WTC11 (cell line): ENCODE measurements around the gene SOCS2. TPM values are rescaled to one million over a fixed set of nuclear protein-coding genes. Genes with fewer than 3 reads are reported as not detected.

Source experiments
- CREB1 ChIP-seq: sonication (generic); formaldehyde crosslinking; IDR thresholded peaks from 2 replicates; pipeline ENCODE4 v1.8.0; 2023; ENCODE audit warnings: mild to moderate bottlenecking, missing genetic modification reagents
- ELF4 ChIP-seq: sonication (generic); formaldehyde crosslinking; IDR thresholded peaks from 2 replicates; pipeline ENCODE4 v1.8.1; 2022; ENCODE audit warnings: low read depth, mild to moderate bottlenecking, moderate library complexity, missing genetic modification reagents
- EMX1 ChIP-seq: fragments of 250-450 bp; sonication (Bioruptor Pico); IDR thresholded peaks from 2 replicates; pipeline ENCODE4 v1.8.0; 2021; ENCODE audit warnings: mild to moderate bottlenecking
- ESRRA ChIP-seq: sonication (generic); formaldehyde crosslinking; IDR thresholded peaks from 2 replicates; pipeline ENCODE4 v1.8.1; 2022; ENCODE audit warnings: mild to moderate bottlenecking, missing genetic modification reagents, borderline replicate concordance
- ETV6 ChIP-seq: sonication (generic); formaldehyde crosslinking; IDR thresholded peaks from 2 replicates; pipeline ENCODE4 v1.8.1; 2022; ENCODE audit warnings: mild to moderate bottlenecking, missing genetic modification reagents
- FOXJ3 ChIP-seq: sonication (generic); formaldehyde crosslinking; IDR thresholded peaks from 2 replicates; pipeline ENCODE4 v1.9.0; 2021; ENCODE audit warnings: missing genetic modification reagents, mild to moderate bottlenecking, borderline replicate concordance
- FOXK1 ChIP-seq: sonication (generic); formaldehyde crosslinking; IDR thresholded peaks from 2 replicates; pipeline ENCODE4 v1.8.0; 2022; ENCODE audit warnings: mild to moderate bottlenecking, moderate library complexity, missing genetic modification reagents
- FOXP1 ChIP-seq: sonication (generic); formaldehyde crosslinking; IDR thresholded peaks from 2 replicates; pipeline ENCODE4 v1.8.0; 2022; ENCODE audit warnings: missing genetic modification reagents, mild to moderate bottlenecking, moderate library complexity, borderline replicate concordance
- GTF2I ChIP-seq: fragments of 250-450 bp; sonication (Bioruptor Pico); conservative IDR thresholded peaks from 2 replicates; pipeline ENCODE4 v1.4.0; 2021; ENCODE audit warnings: mild to moderate bottlenecking
- IRF2 ChIP-seq: sonication (generic); formaldehyde crosslinking; IDR thresholded peaks from 2 replicates; pipeline ENCODE4 v1.8.0; 2022; ENCODE audit warnings: low read depth, missing genetic modification reagents, borderline replicate concordance
- MYBL2 ChIP-seq: sonication (generic); formaldehyde crosslinking; IDR thresholded peaks from 2 replicates; pipeline ENCODE4 v1.8.1; 2023; ENCODE audit warnings: mild to moderate bottlenecking, moderate library complexity, missing genetic modification reagents
- NFE2L1 ChIP-seq: sonication (generic); formaldehyde crosslinking; IDR thresholded peaks from 2 replicates; pipeline ENCODE4 v1.8.1; 2023; ENCODE audit warnings: missing genetic modification reagents
- PRRX2 ChIP-seq: fragments of 250-450 bp; sonication (Bioruptor Pico); IDR thresholded peaks from 2 replicates; pipeline ENCODE4 v1.8.0; 2021; ENCODE audit warnings: mild to moderate bottlenecking
- SMAD4 ChIP-seq: sonication (generic); formaldehyde crosslinking; IDR thresholded peaks from 2 replicates; pipeline ENCODE4 v1.8.0; 2022; ENCODE audit warnings: mild to moderate bottlenecking, missing genetic modification reagents
- TEAD4 ChIP-seq: sonication (generic); formaldehyde crosslinking; IDR thresholded peaks from 2 replicates; pipeline ENCODE4 v1.8.0; 2022; ENCODE audit warnings: mild to moderate bottlenecking, missing genetic modification reagents
- ZNF138 ChIP-seq: sonication (generic); formaldehyde crosslinking; conservative IDR thresholded peaks from 2 replicates; pipeline ENCODE4 v1.8.1; 2022; ENCODE audit warnings: mild to moderate bottlenecking, moderate library complexity, missing genetic modification reagents
- ZNF263 ChIP-seq: sonication (generic); formaldehyde crosslinking; IDR thresholded peaks from 2 replicates; pipeline ENCODE4 v1.8.1; 2022; ENCODE audit warnings: low read depth, mild to moderate bottlenecking, moderate library complexity, missing genetic modification reagents
- ZNF671 ChIP-seq: fragments of 250-450 bp; sonication (Bioruptor Pico); IDR thresholded peaks from 2 replicates; pipeline ENCODE4 v1.8.0; 2021; ENCODE audit warnings: mild to moderate bottlenecking
- total RNA-seq: library from RNA; stranded (reverse); gene quantifications from 3 replicates; pipeline ENCODE4 v1.2.3, GENCODE V29; 2021
- TF ChIP-seq, protein P1 (sequence below): fragments of 200-600 bp; IDR thresholded peaks from 2 replicates; pipeline ENCODE4 v1.8.0; 2022; ENCODE audit warnings: antibody characterized with exemption
- TF ChIP-seq, protein P2 (sequence below): sonication (generic); formaldehyde crosslinking; IDR thresholded peaks from 2 replicates; pipeline ENCODE4 v1.8.1; 2023; ENCODE audit warnings: mild to moderate bottlenecking, moderate library complexity, missing genetic modification reagents
- TF ChIP-seq, protein P3 (sequence below): sonication (generic); formaldehyde crosslinking; conservative IDR thresholded peaks from 2 replicates; pipeline ENCODE4 v1.8.1; 2023; ENCODE audit warnings: mild to moderate bottlenecking, low read depth, missing genetic modification reagents, moderate library complexity
- TF ChIP-seq, protein P4 (sequence below): sonication (generic); formaldehyde crosslinking; IDR thresholded peaks from 2 replicates; pipeline ENCODE4 v1.8.1; 2023; ENCODE audit warnings: mild to moderate bottlenecking, missing genetic modification reagents
- TF ChIP-seq, protein P5 (sequence below): sonication (generic); formaldehyde crosslinking; IDR thresholded peaks from 2 replicates; pipeline ENCODE4 v1.8.0; 2022; ENCODE audit warnings: mild to moderate bottlenecking, missing genetic modification reagents
- TF ChIP-seq, protein P6 (sequence below): fragments of 250-450 bp; sonication (Bioruptor Pico); IDR thresholded peaks from 2 replicates; pipeline ENCODE4 v1.8.0; 2021; ENCODE audit warnings: mild to moderate bottlenecking
- TF ChIP-seq, protein P7 (sequence below): sonication (generic); formaldehyde crosslinking; IDR thresholded peaks from 2 replicates; pipeline ENCODE4 v1.8.1; 2022; ENCODE audit warnings: mild to moderate bottlenecking, moderate library complexity, missing genetic modification reagents
- TF ChIP-seq, protein P8 (sequence below): sonication (generic); formaldehyde crosslinking; IDR thresholded peaks from 2 replicates; pipeline ENCODE4 v1.8.1; 2023; ENCODE audit warnings: mild to moderate bottlenecking, missing genetic modification reagents, moderate library complexity

The SOCS2 gene
- total RNA-seq, 1 experiment from 2014 or later: 44.4 TPM

DNA sequence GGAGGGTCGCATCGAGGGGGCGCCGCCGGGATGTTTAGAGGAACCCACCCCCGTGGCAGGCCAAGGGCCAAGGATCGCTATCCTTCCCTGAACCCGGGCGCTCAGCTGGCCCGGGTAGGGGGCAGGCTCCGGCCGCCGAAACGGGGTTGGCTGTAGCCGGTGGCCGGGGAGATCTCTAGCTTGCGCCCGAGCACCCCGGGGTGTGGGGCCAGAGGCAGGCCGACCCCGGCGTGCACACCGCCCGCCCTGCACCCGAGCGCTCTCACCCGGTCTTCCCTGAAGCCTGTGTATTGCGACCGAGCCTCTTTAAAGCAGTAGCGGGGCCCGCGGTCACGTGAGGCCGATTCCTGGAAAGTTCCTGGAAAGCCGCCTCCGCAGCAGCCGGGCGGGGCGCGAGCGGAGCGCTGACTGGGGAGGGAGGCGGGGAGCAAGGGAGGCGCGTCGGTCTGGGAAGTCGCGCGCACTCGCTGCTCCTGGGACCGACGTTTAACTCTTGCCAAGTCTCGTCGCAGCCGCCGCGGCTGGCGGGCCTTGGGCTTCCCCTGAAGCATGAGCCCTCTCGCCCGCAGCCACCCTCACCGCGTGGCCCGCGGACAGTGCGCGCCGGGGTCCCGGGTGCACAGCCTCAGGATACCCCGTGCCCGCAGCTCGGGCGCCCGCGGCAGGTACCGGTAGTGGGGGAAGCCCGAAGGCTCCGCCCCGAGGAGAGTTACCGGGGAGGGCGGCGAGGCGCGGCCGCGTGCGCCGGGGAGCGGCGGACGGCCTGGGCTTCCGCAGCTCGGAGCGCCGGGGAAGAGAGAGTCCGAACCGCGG lies 1.7 kb upstream of the SOCS2 start (continued):
- TF ChIP-seq, protein P1, sequence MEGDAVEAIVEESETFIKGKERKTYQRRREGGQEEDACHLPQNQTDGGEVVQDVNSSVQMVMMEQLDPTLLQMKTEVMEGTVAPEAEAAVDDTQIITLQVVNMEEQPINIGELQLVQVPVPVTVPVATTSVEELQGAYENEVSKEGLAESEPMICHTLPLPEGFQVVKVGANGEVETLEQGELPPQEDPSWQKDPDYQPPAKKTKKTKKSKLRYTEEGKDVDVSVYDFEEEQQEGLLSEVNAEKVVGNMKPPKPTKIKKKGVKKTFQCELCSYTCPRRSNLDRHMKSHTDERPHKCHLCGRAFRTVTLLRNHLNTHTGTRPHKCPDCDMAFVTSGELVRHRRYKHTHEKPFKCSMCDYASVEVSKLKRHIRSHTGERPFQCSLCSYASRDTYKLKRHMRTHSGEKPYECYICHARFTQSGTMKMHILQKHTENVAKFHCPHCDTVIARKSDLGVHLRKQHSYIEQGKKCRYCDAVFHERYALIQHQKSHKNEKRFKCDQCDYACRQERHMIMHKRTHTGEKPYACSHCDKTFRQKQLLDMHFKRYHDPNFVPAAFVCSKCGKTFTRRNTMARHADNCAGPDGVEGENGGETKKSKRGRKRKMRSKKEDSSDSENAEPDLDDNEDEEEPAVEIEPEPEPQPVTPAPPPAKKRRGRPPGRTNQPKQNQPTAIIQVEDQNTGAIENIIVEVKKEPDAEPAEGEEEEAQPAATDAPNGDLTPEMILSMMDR: no peak
- TF ChIP-seq, protein P2, sequence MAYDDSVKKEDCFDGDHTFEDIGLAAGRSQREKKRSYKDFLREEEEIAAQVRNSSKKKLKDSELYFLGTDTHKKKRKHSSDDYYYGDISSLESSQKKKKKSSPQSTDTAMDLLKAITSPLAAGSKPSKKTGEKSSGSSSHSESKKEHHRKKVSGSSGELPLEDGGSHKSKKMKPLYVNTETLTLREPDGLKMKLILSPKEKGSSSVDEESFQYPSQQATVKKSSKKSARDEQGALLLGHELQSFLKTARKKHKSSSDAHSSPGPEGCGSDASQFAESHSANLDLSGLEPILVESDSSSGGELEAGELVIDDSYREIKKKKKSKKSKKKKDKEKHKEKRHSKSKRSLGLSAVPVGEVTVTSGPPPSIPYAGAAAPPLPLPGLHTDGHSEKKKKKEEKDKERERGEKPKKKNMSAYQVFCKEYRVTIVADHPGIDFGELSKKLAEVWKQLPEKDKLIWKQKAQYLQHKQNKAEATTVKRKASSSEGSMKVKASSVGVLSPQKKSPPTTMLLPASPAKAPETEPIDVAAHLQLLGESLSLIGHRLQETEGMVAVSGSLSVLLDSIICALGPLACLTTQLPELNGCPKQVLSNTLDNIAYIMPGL: peak; percentile 91; the same call in 1 of the 2 replicates
- TF ChIP-seq, protein P3, sequence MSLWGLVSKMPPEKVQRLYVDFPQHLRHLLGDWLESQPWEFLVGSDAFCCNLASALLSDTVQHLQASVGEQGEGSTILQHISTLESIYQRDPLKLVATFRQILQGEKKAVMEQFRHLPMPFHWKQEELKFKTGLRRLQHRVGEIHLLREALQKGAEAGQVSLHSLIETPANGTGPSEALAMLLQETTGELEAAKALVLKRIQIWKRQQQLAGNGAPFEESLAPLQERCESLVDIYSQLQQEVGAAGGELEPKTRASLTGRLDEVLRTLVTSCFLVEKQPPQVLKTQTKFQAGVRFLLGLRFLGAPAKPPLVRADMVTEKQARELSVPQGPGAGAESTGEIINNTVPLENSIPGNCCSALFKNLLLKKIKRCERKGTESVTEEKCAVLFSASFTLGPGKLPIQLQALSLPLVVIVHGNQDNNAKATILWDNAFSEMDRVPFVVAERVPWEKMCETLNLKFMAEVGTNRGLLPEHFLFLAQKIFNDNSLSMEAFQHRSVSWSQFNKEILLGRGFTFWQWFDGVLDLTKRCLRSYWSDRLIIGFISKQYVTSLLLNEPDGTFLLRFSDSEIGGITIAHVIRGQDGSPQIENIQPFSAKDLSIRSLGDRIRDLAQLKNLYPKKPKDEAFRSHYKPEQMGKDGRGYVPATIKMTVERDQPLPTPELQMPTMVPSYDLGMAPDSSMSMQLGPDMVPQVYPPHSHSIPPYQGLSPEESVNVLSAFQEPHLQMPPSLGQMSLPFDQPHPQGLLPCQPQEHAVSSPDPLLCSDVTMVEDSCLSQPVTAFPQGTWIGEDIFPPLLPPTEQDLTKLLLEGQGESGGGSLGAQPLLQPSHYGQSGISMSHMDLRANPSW (CRISPR knock-in tag): no peak
- TF ChIP-seq PRRX2 (CRISPR knock-in tag) (no peak), CREB1 (peak; percentile 38; the same call in 1 of the 2 replicates), MYBL2 (CRISPR knock-in tag) (peak; percentile 66), ESRRA (no peak), FOXP1 (CRISPR knock-in tag) (0 out of 2 replicates have a peak, but pooled peaks have one; percentile 61), SMAD4 (CRISPR knock-in tag) (no peak), TEAD4 (CRISPR knock-in tag) (0 out of 2 replicates have a peak, but pooled peaks have one; percentile 3), ZNF138 (CRISPR knock-in tag) (no peak), GTF2I (CRISPR knock-in tag) (no peak), FOXJ3 (CRISPR knock-in tag) (no peak), ELF4 (no peak), FOXK1 (CRISPR knock-in tag) (0 out of 2 replicates have a peak, but pooled peaks have one; percentile 59), IRF2 (CRISPR knock-in tag) (no peak), ZNF263 (CRISPR knock-in tag) (no peak; the same call in 1 of the 2 replicates), NFE2L1 (CRISPR knock-in tag) (no peak), EMX1 (CRISPR knock-in tag) (no peak), ETV6 (CRISPR knock-in tag) (peak; percentile 42; the same call in 1 of the 2 replicates), ZNF671 (CRISPR knock-in tag) (no peak)
- TF ChIP-seq, protein P4, sequence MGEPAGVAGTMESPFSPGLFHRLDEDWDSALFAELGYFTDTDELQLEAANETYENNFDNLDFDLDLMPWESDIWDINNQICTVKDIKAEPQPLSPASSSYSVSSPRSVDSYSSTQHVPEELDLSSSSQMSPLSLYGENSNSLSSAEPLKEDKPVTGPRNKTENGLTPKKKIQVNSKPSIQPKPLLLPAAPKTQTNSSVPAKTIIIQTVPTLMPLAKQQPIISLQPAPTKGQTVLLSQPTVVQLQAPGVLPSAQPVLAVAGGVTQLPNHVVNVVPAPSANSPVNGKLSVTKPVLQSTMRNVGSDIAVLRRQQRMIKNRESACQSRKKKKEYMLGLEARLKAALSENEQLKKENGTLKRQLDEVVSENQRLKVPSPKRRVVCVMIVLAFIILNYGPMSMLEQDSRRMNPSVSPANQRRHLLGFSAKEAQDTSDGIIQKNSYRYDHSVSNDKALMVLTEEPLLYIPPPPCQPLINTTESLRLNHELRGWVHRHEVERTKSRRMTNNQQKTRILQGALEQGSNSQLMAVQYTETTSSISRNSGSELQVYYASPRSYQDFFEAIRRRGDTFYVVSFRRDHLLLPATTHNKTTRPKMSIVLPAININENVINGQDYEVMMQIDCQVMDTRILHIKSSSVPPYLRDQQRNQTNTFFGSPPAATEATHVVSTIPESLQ: 0 out of 2 replicates have a peak, but pooled peaks have one; percentile 79
- TF ChIP-seq, protein P5, sequence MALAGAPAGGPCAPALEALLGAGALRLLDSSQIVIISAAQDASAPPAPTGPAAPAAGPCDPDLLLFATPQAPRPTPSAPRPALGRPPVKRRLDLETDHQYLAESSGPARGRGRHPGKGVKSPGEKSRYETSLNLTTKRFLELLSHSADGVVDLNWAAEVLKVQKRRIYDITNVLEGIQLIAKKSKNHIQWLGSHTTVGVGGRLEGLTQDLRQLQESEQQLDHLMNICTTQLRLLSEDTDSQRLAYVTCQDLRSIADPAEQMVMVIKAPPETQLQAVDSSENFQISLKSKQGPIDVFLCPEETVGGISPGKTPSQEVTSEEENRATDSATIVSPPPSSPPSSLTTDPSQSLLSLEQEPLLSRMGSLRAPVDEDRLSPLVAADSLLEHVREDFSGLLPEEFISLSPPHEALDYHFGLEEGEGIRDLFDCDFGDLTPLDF (CRISPR knock-in tag): 0 out of 2 replicates have a peak, but pooled peaks have one; percentile 21
- TF ChIP-seq, protein P6, sequence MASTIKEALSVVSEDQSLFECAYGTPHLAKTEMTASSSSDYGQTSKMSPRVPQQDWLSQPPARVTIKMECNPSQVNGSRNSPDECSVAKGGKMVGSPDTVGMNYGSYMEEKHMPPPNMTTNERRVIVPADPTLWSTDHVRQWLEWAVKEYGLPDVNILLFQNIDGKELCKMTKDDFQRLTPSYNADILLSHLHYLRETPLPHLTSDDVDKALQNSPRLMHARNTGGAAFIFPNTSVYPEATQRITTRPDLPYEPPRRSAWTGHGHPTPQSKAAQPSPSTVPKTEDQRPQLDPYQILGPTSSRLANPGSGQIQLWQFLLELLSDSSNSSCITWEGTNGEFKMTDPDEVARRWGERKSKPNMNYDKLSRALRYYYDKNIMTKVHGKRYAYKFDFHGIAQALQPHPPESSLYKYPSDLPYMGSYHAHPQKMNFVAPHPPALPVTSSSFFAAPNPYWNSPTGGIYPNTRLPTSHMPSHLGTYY (CRISPR knock-in tag): no peak
- TF ChIP-seq, protein P7, sequence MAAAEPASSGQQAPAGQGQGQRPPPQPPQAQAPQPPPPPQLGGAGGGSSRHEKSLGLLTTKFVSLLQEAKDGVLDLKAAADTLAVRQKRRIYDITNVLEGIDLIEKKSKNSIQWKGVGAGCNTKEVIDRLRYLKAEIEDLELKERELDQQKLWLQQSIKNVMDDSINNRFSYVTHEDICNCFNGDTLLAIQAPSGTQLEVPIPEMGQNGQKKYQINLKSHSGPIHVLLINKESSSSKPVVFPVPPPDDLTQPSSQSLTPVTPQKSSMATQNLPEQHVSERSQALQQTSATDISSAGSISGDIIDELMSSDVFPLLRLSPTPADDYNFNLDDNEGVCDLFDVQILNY (CRISPR knock-in tag): peak; percentile 42; the same call in 1 of the 2 replicates
- TF ChIP-seq, protein P8, sequence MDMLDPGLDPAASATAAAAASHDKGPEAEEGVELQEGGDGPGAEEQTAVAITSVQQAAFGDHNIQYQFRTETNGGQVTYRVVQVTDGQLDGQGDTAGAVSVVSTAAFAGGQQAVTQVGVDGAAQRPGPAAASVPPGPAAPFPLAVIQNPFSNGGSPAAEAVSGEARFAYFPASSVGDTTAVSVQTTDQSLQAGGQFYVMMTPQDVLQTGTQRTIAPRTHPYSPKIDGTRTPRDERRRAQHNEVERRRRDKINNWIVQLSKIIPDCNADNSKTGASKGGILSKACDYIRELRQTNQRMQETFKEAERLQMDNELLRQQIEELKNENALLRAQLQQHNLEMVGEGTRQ (CRISPR knock-in tag): peak; percentile 97
